Lower leg skin (tissue), 3 donors: ENCODE results near the gene SAMD3.
"Not testable (repeated sequence)": the region's sequence is repeated elsewhere in the genome, so short reads cannot be mapped to it uniquely, and the experiment has no call there.

Experiments
- CTCF ChIP-seq, 3 donors: fragments of 450-650 bp; IDR thresholded peaks; one replicate each; pipeline ENCODE4 v1.5.1; 2016; ENCODE audit warnings: antibody characterized with exemption in 3 of 3, mild to moderate bottlenecking in 3 of 3, moderate library complexity in 2 of 3
- POLR2A ChIP-seq, 2 donors: fragments of 450-650 bp; IDR thresholded peaks; one replicate each; pipeline ENCODE4 v1.6.1; 2016 to 2017; ENCODE audit warnings: antibody characterized with exemption in 2 of 2, mild to moderate bottlenecking in 1 of 2, moderate library complexity in 1 of 2

GRCh38 chr6:130260050-130260462, 37.3 kb upstream of the SAMD3 start:
- not testable (repeated sequence) for TF ChIP-seq CTCF, POLR2A (IDR thresholded peaks at IDR 0.05)
